GM18858 (cell line): ENCODE measurements around the gene SLC12A7.

Experiments used
- ATAC-seq: cut with Tn5 transposase; IDR thresholded peaks from one replicate; pipeline ENCODE4 v1.9.1; 2021; ENCODE audit not compliant: unreplicated experiment

Gene SLC12A7

GRCh38 chr5:1054018-1054798 lies 57.7 kb downstream of the SLC12A7 start:
- ATAC-seq = no peak

GRCh38 chr5:1053391-1054017 lies 58.4 kb downstream of the SLC12A7 start:
- no peak for ATAC-seq

- no peak for ATAC-seq
Observed at GRCh38 chr5:1052641-1053390, 59.0 kb downstream of the SLC12A7 start.

- ATAC-seq = no peak
Observed at GRCh38 chr5:1052076-1052475, 59.8 kb downstream of the SLC12A7 start.

GRCh38 chr5:1051366-1051720 lies 60.5 kb downstream of the SLC12A7 start:
- ATAC-seq = no peak

- no peak for ATAC-seq
Observed at GRCh38 chr5:1050423-1051365, 61.2 kb downstream of the SLC12A7 start.

GRCh38 chr5:1048861-1049838 lies 62.7 kb downstream of the SLC12A7 start:
- no peak for ATAC-seq

- ATAC-seq = no peak
Observed at GRCh38 chr5:1048162-1048721, 63.6 kb downstream of the SLC12A7 start.

- ATAC-seq = no peak
Observed at GRCh38 chr5:1047332-1047965, 64.4 kb downstream of the SLC12A7 start.

GRCh38 chr5:1045960-1046560 lies 65.8 kb downstream of the SLC12A7 start:
- ATAC-seq = no peak

GRCh38 chr5:1044117-1044516 lies 67.7 kb downstream of the SLC12A7 start:
- ATAC-seq = no peak

GRCh38 chr5:1043327-1043726 lies 68.5 kb downstream of the SLC12A7 start:
- ATAC-seq = no peak

GRCh38 chr5:1042626-1043025 lies 69.2 kb downstream of the SLC12A7 start:
- ATAC-seq = no peak

- no peak for ATAC-seq
Observed at GRCh38 chr5:1041225-1042143, 70.4 kb downstream of the SLC12A7 start.

- no peak for ATAC-seq
Observed at GRCh38 chr5:1040571-1040970, 71.3 kb downstream of the SLC12A7 start.

GRCh38 chr5:1039706-1040260 lies 72.1 kb downstream of the SLC12A7 start:
- ATAC-seq = no peak

GRCh38 chr5:1039210-1039548 lies 72.7 kb downstream of the SLC12A7 start:
- ATAC-seq = no peak
